Measurements from ENCODE around the gene GBA3. TPM values are rescaled to one million over a fixed set of nuclear protein-coding genes. Genes with fewer than 3 reads are reported as not detected.

Gene GBA3
- total and polyA plus RNA-seq, 2 of the 8 experiments (the other 6 are each of a cell fraction or from before 2014, with no cell fraction given) = not detected

DNA sequence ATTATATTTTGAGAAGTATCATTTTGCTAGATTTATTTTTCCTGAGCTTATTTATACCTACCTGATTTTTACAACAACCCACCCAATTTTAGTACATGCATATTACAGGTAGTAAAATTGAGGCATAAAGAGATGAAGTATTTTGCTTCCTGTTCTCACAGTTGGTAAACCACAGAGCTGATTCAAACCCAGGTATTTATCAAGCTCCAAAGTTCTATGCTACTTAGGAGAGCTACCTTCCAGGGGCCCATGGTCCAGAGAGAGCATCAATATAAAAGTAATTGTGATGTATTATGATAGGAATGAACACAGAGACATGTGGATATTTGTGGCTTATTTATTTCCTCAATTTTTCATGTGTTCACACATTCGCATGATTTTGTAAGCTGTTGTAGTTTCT lies 20.2 kb upstream of the GBA3 start (continued):
- TF ChIP-seq, protein P1, sequence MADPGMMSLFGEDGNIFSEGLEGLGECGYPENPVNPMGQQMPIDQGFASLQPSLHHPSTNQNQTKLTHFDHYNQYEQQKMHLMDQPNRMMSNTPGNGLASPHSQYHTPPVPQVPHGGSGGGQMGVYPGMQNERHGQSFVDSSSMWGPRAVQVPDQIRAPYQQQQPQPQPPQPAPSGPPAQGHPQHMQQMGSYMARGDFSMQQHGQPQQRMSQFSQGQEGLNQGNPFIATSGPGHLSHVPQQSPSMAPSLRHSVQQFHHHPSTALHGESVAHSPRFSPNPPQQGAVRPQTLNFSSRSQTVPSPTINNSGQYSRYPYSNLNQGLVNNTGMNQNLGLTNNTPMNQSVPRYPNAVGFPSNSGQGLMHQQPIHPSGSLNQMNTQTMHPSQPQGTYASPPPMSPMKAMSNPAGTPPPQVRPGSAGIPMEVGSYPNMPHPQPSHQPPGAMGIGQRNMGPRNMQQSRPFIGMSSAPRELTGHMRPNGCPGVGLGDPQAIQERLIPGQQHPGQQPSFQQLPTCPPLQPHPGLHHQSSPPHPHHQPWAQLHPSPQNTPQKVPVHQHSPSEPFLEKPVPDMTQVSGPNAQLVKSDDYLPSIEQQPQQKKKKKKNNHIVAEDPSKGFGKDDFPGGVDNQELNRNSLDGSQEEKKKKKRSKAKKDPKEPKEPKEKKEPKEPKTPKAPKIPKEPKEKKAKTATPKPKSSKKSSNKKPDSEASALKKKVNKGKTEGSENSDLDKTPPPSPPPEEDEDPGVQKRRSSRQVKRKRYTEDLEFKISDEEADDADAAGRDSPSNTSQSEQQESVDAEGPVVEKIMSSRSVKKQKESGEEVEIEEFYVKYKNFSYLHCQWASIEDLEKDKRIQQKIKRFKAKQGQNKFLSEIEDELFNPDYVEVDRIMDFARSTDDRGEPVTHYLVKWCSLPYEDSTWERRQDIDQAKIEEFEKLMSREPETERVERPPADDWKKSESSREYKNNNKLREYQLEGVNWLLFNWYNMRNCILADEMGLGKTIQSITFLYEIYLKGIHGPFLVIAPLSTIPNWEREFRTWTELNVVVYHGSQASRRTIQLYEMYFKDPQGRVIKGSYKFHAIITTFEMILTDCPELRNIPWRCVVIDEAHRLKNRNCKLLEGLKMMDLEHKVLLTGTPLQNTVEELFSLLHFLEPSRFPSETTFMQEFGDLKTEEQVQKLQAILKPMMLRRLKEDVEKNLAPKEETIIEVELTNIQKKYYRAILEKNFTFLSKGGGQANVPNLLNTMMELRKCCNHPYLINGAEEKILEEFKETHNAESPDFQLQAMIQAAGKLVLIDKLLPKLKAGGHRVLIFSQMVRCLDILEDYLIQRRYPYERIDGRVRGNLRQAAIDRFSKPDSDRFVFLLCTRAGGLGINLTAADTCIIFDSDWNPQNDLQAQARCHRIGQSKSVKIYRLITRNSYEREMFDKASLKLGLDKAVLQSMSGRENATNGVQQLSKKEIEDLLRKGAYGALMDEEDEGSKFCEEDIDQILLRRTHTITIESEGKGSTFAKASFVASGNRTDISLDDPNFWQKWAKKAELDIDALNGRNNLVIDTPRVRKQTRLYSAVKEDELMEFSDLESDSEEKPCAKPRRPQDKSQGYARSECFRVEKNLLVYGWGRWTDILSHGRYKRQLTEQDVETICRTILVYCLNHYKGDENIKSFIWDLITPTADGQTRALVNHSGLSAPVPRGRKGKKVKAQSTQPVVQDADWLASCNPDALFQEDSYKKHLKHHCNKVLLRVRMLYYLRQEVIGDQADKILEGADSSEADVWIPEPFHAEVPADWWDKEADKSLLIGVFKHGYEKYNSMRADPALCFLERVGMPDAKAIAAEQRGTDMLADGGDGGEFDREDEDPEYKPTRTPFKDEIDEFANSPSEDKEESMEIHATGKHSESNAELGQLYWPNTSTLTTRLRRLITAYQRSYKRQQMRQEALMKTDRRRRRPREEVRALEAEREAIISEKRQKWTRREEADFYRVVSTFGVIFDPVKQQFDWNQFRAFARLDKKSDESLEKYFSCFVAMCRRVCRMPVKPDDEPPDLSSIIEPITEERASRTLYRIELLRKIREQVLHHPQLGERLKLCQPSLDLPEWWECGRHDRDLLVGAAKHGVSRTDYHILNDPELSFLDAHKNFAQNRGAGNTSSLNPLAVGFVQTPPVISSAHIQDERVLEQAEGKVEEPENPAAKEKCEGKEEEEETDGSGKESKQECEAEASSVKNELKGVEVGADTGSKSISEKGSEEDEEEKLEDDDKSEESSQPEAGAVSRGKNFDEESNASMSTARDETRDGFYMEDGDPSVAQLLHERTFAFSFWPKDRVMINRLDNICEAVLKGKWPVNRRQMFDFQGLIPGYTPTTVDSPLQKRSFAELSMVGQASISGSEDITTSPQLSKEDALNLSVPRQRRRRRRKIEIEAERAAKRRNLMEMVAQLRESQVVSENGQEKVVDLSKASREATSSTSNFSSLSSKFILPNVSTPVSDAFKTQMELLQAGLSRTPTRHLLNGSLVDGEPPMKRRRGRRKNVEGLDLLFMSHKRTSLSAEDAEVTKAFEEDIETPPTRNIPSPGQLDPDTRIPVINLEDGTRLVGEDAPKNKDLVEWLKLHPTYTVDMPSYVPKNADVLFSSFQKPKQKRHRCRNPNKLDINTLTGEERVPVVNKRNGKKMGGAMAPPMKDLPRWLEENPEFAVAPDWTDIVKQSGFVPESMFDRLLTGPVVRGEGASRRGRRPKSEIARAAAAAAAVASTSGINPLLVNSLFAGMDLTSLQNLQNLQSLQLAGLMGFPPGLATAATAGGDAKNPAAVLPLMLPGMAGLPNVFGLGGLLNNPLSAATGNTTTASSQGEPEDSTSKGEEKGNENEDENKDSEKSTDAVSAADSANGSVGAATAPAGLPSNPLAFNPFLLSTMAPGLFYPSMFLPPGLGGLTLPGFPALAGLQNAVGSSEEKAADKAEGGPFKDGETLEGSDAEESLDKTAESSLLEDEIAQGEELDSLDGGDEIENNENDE (IDR thresholded peaks at IDR 0.05; ENCODE audit: insufficient replicate concordance, low read length) = no peak
- TF ChIP-seq TCF12 (IDR thresholded peaks at IDR 0.05; ENCODE audit: low read depth, low read length) = no peak
- no peak for TF ChIP-seq RFX5 (IDR thresholded peaks at IDR 0.05; ENCODE audit: borderline replicate concordance, low read depth, low read length)
- no peak for TF ChIP-seq BCL11A (IDR thresholded peaks at IDR 0.05; ENCODE audit: low read depth in 2 of 2, low read length in 2 of 2)
- no peak for TF ChIP-seq HDAC6 (IDR thresholded peaks at IDR 0.05; ENCODE audit: low read depth, low read length)
- TF ChIP-seq SP4 (IDR thresholded peaks at IDR 0.05; ENCODE audit: low read length) = no peak
- TF ChIP-seq KDM4A (IDR thresholded peaks at IDR 0.05; ENCODE audit: low read depth, low read length, severe bottlenecking) = no peak
- TF ChIP-seq EZH2 (IDR thresholded peaks at IDR 0.05; ENCODE audit: low read depth, low read length, severe bottlenecking) = no peak
- no peak for TF ChIP-seq NRF1 (IDR thresholded peaks at IDR 0.05; ENCODE audit: low read depth, low read length)
- no peak for TF ChIP-seq USF2 (IDR thresholded peaks at IDR 0.05; ENCODE audit: low read length)
